ENCODE results near the gene PDE3A. TPM values are rescaled to one million over a fixed set of nuclear protein-coding genes. Genes with fewer than 3 reads are reported as not detected.

The PDE3A gene
- polyA plus RNA-seq, 1 of the 3 experiments (the other 2 are of a cell fraction): 0.67 TPM

DNA sequence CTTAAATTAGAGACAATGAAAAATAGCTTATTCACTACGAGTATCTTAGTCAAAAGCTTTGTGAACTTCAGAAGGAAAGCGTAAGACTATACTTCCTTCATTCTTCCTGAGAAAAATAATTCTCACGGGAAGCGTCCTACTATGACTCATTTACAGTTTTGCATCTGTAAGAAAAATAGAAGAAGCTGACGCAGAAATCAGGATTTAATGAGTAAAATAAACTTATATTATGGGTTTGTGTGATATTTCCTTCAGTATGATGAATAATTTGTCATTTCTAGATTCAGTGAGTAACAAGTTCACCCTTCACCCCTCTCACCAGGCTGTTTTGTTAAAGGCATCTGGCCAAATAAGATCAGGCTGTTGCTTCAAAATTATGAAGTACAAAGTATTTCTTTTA, 17.8 kb upstream of the PDE3A start:
- Histone ChIP-seq H3K9ac (no peak overlapping the region), H3K36me3 (replicated peaks in 1 of 2; ENCODE audit: control insufficient read depth in 1 of 2, insufficient read depth in 2 of 2, low read length in 1 of 2) (no peaks in the 10 kb centered on the region), H3K27ac (ENCODE audit: low read depth in 2 of 2, low read length in 1 of 2) (peak overlapping the region in 1 of 2 experiments; percentile 82; a peak in 2 of 4 replicates), H4K20me1 (ENCODE audit: insufficient read depth) (no peaks in the 10 kb centered on the region), H3K9me2 (no peaks in the 10 kb centered on the region), H3K9me3 (peaks cover 4% of the 10 kb centered on the region; the same call in 1 of the 2 replicates), H3F3A (replicated peaks; ENCODE audit: insufficient read depth) (peaks cover 6% of the 10 kb centered on the region), H3K4me2 (no peak overlapping the region), H3K79me2 (ENCODE audit: insufficient read depth) (no peaks in the 10 kb centered on the region), H2AFZ (ENCODE audit: low read depth) (no peak overlapping the region), H3K27me3 (ENCODE audit: insufficient read depth) (no peaks in the 10 kb centered on the region), H3K4me3 (ENCODE audit: low read depth in 2 of 2, low read length in 1 of 2) (no peak overlapping the region), H3K4me1 (ENCODE audit: control insufficient read depth in 1 of 2, insufficient read depth in 2 of 2, low read depth in 1 of 2, low read length in 1 of 2) (peaks cover 0 to 2% of the 10 kb centered on the region in 2 experiments; a peak in 1 of 4 replicates)
- WGBS (ENCODE audit: low lambda C conversion rate): 78% methylated on average over 5 of the region's 5 CpGs
- DNase-seq: no peak
- ChIA-PET POLR2A (no interaction called here), CTCF (interaction anchor here (1.0 kb wide), 1 partner anchor 17 kb away, joined by 3 read pairs; no protein-coding TSS in a partner anchor)
- TF ChIP-seq YY1 (IDR thresholded peaks at IDR 0.05; ENCODE audit: low read depth) (no peak), JUND (IDR thresholded peaks at IDR 0.05) (no peak), SMC3 (IDR thresholded peaks at IDR 0.05; ENCODE audit: low read depth, low read length) (no peak), TAF1 (IDR thresholded peaks at IDR 0.05; ENCODE audit: borderline replicate concordance, low read depth, low read length) (no peak)

DNA sequence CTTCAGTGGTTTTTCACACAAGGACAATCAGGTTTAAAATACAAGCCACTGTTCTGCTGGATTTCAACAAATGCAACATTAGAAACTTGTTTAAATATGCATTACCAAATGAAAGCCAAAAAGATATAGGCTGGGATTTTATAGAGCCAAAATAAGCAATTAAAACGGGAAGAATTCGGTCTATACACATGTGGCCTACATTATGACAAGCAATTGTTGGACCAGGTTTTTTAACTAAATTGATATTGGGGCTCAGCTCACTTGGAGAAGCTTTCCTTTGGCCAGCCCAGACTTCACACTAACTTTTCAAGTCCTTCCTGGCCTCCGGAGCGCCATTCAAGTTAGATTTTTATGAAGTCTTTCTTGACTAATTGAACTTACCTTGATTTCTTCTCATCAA, 16.9 kb upstream of the PDE3A start:
- H3K4me3 ChIP-seq (ENCODE audit: low read depth in 2 of 2, low read length in 1 of 2): no peak overlapping the region
- peaks cover 6% of the 10 kb centered on the region for H3F3A ChIP-seq (replicated peaks; ENCODE audit: insufficient read depth)
- no peak overlapping the region for H2AFZ ChIP-seq (ENCODE audit: low read depth)
- 84% methylated on average over 4 of the region's 4 CpGs for WGBS (ENCODE audit: low lambda C conversion rate)
- H3K4me2 ChIP-seq: no peak overlapping the region
- no peaks in the 10 kb centered on the region for H3K9me2 ChIP-seq
- no peak for DNase-seq
- H3K27me3 ChIP-seq (ENCODE audit: insufficient read depth): no peaks in the 10 kb centered on the region
- H3K9ac ChIP-seq: no peak overlapping the region
- peaks cover 0 to 4% of the 10 kb centered on the region in 2 experiments; a peak in 1 of 4 replicates for H3K4me1 ChIP-seq (ENCODE audit: control insufficient read depth in 1 of 2, insufficient read depth in 2 of 2, low read depth in 1 of 2, low read length in 1 of 2)
- H3K79me2 ChIP-seq (ENCODE audit: insufficient read depth): no peaks in the 10 kb centered on the region
- ChIA-PET CTCF (interaction anchor here (1.0 kb wide), 1 partner anchor 16 kb away, joined by 3 read pairs; no protein-coding TSS in a partner anchor), POLR2A (no interaction called here)
- H3K27ac ChIP-seq (ENCODE audit: low read depth in 2 of 2, low read length in 1 of 2): peak overlapping the region in 1 of 2 experiments; percentile 82; a peak in 1 of 4 replicates
- no peak for TF ChIP-seq FOXJ3 (CRISPR knock-in tag; IDR thresholded peaks at IDR 0.05)
- TF ChIP-seq, protein P1, sequence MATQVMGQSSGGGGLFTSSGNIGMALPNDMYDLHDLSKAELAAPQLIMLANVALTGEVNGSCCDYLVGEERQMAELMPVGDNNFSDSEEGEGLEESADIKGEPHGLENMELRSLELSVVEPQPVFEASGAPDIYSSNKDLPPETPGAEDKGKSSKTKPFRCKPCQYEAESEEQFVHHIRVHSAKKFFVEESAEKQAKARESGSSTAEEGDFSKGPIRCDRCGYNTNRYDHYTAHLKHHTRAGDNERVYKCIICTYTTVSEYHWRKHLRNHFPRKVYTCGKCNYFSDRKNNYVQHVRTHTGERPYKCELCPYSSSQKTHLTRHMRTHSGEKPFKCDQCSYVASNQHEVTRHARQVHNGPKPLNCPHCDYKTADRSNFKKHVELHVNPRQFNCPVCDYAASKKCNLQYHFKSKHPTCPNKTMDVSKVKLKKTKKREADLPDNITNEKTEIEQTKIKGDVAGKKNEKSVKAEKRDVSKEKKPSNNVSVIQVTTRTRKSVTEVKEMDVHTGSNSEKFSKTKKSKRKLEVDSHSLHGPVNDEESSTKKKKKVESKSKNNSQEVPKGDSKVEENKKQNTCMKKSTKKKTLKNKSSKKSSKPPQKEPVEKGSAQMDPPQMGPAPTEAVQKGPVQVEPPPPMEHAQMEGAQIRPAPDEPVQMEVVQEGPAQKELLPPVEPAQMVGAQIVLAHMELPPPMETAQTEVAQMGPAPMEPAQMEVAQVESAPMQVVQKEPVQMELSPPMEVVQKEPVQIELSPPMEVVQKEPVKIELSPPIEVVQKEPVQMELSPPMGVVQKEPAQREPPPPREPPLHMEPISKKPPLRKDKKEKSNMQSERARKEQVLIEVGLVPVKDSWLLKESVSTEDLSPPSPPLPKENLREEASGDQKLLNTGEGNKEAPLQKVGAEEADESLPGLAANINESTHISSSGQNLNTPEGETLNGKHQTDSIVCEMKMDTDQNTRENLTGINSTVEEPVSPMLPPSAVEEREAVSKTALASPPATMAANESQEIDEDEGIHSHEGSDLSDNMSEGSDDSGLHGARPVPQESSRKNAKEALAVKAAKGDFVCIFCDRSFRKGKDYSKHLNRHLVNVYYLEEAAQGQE (IDR thresholded peaks at IDR 0.05; ENCODE audit: low read depth, low read length): no peak
- TF ChIP-seq YY1 (IDR thresholded peaks at IDR 0.05; ENCODE audit: low read depth): no peak
- TF ChIP-seq GABPA (IDR thresholded peaks at IDR 0.05; ENCODE audit: low read depth): no peak
- TF ChIP-seq, protein P2, sequence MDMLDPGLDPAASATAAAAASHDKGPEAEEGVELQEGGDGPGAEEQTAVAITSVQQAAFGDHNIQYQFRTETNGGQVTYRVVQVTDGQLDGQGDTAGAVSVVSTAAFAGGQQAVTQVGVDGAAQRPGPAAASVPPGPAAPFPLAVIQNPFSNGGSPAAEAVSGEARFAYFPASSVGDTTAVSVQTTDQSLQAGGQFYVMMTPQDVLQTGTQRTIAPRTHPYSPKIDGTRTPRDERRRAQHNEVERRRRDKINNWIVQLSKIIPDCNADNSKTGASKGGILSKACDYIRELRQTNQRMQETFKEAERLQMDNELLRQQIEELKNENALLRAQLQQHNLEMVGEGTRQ (IDR thresholded peaks at IDR 0.05; ENCODE audit: borderline replicate concordance, low read depth, low read length): no peak
- no peak for TF ChIP-seq RXRA (IDR thresholded peaks at IDR 0.05; ENCODE audit: borderline replicate concordance, low read depth)
- no peak for TF ChIP-seq TCF12 (IDR thresholded peaks at IDR 0.05)
- TF ChIP-seq RFX5 (IDR thresholded peaks at IDR 0.05; ENCODE audit: low read length): no peak
- TF ChIP-seq, protein P3, sequence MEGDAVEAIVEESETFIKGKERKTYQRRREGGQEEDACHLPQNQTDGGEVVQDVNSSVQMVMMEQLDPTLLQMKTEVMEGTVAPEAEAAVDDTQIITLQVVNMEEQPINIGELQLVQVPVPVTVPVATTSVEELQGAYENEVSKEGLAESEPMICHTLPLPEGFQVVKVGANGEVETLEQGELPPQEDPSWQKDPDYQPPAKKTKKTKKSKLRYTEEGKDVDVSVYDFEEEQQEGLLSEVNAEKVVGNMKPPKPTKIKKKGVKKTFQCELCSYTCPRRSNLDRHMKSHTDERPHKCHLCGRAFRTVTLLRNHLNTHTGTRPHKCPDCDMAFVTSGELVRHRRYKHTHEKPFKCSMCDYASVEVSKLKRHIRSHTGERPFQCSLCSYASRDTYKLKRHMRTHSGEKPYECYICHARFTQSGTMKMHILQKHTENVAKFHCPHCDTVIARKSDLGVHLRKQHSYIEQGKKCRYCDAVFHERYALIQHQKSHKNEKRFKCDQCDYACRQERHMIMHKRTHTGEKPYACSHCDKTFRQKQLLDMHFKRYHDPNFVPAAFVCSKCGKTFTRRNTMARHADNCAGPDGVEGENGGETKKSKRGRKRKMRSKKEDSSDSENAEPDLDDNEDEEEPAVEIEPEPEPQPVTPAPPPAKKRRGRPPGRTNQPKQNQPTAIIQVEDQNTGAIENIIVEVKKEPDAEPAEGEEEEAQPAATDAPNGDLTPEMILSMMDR (IDR thresholded peaks at IDR 0.05): no peak
- TF ChIP-seq, protein P4, sequence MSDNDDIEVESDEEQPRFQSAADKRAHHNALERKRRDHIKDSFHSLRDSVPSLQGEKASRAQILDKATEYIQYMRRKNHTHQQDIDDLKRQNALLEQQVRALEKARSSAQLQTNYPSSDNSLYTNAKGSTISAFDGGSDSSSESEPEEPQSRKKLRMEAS (IDR thresholded peaks at IDR 0.05; ENCODE audit: low read depth): no peak
- no peak for TF ChIP-seq FOXM1 (IDR thresholded peaks at IDR 0.05; ENCODE audit: low read depth)
- no peak for TF ChIP-seq RAD21 (IDR thresholded peaks at IDR 0.05; ENCODE audit: low read length)
- no peak for TF ChIP-seq GATA2 (CRISPR knock-in tag; IDR thresholded peaks at IDR 0.05)
- TF ChIP-seq FOSL2 (IDR thresholded peaks at IDR 0.05; ENCODE audit: borderline replicate concordance, low read depth): no peak
- no peak for TF ChIP-seq EP300 (IDR thresholded peaks at IDR 0.05; ENCODE audit: borderline replicate concordance in 1 of 2, low read depth in 1 of 2, low read length in 1 of 2)
- peaks cover 4% of the 10 kb centered on the region; the same call in 1 of the 2 replicates for H3K9me3 ChIP-seq
- H4K20me1 ChIP-seq (ENCODE audit: insufficient read depth): no peaks in the 10 kb centered on the region
- H3K36me3 ChIP-seq (replicated peaks in 1 of 2; ENCODE audit: control insufficient read depth in 1 of 2, insufficient read depth in 2 of 2, low read length in 1 of 2): no peaks in the 10 kb centered on the region

Measured in SK-N-SH (cell line).